Activated CD8-positive, alpha-beta memory T cell treated with anti-CD3 and anti-CD28 coated beads, Interleukin-2, amount 50 U/mL, for 1 hour (primary cell): ENCODE data around the gene ABHD3.
"Not testable (repeated sequence)": the region's sequence is repeated elsewhere in the genome, so short reads cannot be mapped to it uniquely, and the experiment has no call there.

Source experiments
- DNase-seq: peaks from one replicate; pipeline ENCODE4 v3.0.0-alpha.2; 2020; ENCODE audit errors: extremely low read depth

The ABHD3 gene

GRCh38 chr18:21650311-21650710 lies 54.3 kb downstream of the ABHD3 start:
- no peak for DNase-seq

- not testable (repeated sequence) for DNase-seq
Measured at GRCh38 chr18:21640375-21640774, 64.2 kb downstream of the ABHD3 start.

- no peak for DNase-seq
Measured at GRCh38 chr18:21638822-21639221, 65.8 kb downstream of the ABHD3 start.

GRCh38 chr18:21636769-21637168 lies 67.8 kb downstream of the ABHD3 start:
- DNase-seq: no peak

GRCh38 chr18:21634588-21635199 lies 69.9 kb downstream of the ABHD3 start:
- no peak for DNase-seq

GRCh38 chr18:21632393-21632792 lies 72.2 kb downstream of the ABHD3 start:
- DNase-seq: no peak

GRCh38 chr18:21629089-21629832 lies 75.3 kb downstream of the ABHD3 start:
- no peak for DNase-seq

- not testable (repeated sequence) for DNase-seq
Measured at GRCh38 chr18:21621640-21622039, 82.9 kb downstream of the ABHD3 start.

GRCh38 chr18:21612125-21613039 lies 92.2 kb downstream of the ABHD3 start, which contains the start of gene SNRPD1:
Gene SNRPD1 (plus strand): TSS chr18:21612314. CDS start chr18:21612430, 116 bp downstream.
- peak; percentile 22 for DNase-seq

GRCh38 chr18:21611401-21612124 lies 93.0 kb downstream of the ABHD3 start:
- DNase-seq: not testable (repeated sequence)

- DNase-seq: no peak
Measured at GRCh38 chr18:21605213-21605612, 99.4 kb downstream of the ABHD3 start.

GRCh38 chr18:21604671-21605070 lies 99.9 kb downstream of the ABHD3 start:
- no peak for DNase-seq

- DNase-seq: no peak
Measured at GRCh38 chr18:21602299-21602587, 102.3 kb downstream of the ABHD3 start.
